GM04504 (cell line): Measurements from ENCODE around the gene SLC39A8.
A peak's percentile ranks its signal among the peaks of the same experiment; 100 is the strongest.
"Not testable (repeated sequence)": the region's sequence is repeated elsewhere in the genome, so short reads cannot be mapped to it uniquely, and the experiment has no call there.

Experiments
- DNase-seq: peaks from one replicate; pipeline ENCODE4 v3.0.0-alpha.2; 2012; ENCODE audit warnings: low read depth

SLC39A8 gene

DNA sequence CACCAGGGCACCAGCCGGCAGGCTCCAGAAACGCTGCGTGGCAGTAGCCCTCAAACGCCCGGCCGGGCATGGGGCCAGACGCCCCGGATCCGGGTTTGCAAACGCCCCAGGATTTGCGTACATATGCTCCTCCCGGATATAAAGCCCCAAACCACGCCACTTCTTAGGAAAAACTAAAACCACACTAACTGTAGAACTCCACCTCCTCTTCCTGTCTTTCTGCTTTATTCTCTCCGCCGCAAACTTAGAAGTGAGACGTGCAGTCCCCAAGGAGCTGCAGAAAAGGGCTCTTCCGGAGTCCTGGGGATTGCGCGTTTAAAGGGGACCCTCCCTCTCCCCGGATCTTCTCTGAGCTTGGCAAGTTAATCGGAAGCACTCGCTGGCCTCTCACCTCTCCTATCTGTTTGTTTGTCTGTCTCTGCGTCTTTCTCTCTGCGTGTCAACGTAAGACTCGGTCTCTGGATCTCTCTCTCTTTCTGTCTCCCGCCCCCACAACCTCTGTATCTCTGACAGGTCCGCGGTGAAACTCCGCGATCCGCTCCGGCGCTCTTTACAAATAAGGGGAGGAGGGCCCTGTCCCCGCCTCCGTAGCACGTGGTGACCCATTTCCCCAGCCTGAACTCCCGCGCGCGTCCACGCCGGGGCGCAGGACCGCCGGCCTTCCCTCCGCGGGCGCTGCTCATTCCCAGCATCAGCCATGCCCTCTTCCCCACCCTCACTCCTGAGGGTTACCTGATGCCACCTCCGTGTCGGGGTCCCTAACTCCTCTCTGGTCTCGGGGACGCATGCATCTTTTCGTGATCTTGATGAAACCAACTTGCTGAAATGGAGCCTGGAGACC lies at the start of gene SLC39A8:
Gene SLC39A8 (minus strand): TSS at position 529 of the 841 bp plus-strand sequence. CDS start 820 bp downstream, outside the sequence.
- peak; percentile 35 for DNase-seq

GRCh38 chr4:102392033-102392744 lies 46.9 kb upstream of the SLC39A8 start:
- DNase-seq = no peak

GRCh38 chr4:102390438-102390837 lies 45.2 kb upstream of the SLC39A8 start:
- peak; percentile 3 for DNase-seq

DNA sequence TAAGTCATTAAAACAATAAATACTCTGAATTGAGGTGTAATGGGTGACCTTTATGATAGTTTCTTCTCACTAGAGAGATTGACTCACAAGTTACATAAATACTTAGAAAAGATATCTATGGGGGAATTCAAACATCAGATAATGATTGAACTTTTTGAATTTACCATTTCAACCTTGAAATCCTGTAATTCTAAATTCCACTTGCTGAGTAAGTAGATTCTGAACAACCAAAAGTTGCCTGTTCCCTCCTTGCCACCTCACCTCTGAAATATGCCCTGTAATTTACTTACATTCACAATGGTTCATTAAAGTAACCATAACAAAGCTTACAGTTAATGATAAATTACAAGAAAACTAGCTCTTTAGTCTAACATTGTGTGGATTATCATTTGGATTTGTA lies 43.3 kb upstream of the SLC39A8 start:
- no peak for DNase-seq

DNA sequence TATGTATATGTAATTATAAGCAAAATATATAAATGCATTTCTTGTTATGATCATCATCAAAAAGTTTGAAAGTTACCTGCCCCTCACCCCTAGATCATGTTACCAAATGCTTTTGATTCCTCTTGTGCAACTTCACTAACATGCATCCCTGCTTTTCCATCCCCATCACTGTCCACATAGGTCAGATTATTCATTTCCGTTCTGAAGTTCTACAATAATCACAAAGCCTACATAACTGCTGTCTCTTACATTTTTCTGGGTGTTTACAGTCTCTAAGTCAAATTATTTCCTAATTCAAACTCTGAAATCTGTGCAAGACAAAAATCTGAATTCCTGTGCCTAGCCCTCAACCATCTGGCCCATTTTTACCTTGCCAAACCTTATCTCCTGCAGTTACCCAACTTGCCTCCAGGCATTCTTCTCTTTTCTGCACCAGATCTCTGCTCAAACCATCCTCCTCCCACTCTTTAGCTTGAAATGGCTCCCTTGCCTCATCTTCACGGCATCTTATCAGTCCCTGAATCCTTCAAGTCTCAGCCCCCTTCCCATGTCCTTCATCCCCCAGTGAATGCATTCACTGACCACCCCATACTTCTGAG lies 42.4 kb upstream of the SLC39A8 start:
- no peak for DNase-seq

- DNase-seq = no peak
Measured at GRCh38 chr4:102386966-102387365, 41.7 kb upstream of the SLC39A8 start.

GRCh38 chr4:102380253-102380652 lies 35.0 kb upstream of the SLC39A8 start:
- DNase-seq = not testable (repeated sequence)

DNA sequence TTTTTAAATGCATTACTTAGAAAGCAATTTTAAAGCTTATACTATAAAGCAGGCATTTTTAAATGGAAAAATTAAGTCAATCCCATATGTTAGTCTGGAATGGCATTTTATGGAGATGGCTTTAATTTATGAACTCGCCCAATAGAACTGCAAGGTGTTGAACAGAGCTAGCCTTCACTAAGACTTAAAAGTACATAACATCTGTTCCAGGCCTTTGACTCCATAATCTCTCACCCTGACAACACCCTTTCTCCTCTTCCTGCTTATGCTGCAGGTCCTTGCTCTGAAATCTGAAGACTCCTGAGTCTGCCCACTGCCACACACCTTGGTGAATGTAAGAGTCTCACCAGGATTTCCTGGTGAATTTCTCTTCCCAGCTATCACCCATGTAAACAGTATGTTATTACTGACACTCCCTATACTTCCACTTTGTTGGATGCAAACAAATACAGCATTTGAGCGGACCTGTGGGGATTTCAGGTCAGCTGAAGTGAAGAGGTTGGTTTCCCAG lies 17.7 kb upstream of the SLC39A8 start:
- DNase-seq = no peak

- DNase-seq = no peak
Measured at GRCh38 chr4:102358128-102358527, 12.8 kb upstream of the SLC39A8 start.

- not testable (repeated sequence) for DNase-seq
Measured at GRCh38 chr4:102357637-102358036, 12.4 kb upstream of the SLC39A8 start.

GRCh38 chr4:102356562-102357202 lies 11.4 kb upstream of the SLC39A8 start:
- DNase-seq = no peak

DNA sequence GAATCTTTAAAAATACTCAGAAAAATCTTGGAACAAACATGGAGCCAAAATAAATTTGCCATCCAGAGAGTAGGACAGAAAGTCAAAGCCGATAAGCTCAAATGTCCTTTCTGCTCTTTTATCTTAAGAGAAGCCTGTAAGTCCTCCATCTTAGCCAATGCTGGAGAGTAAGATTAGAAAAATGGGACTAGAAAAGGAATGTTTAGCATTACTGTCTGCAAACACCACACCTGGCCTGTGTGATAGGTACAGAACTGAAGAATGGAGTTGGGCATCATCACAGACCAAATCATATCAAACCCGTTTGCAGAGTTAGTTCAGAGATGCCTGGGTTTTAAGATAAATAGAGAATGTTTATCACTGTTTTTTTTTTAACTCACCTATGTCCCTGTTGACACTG lies 10.5 kb upstream of the SLC39A8 start:
- no peak for DNase-seq

DNA sequence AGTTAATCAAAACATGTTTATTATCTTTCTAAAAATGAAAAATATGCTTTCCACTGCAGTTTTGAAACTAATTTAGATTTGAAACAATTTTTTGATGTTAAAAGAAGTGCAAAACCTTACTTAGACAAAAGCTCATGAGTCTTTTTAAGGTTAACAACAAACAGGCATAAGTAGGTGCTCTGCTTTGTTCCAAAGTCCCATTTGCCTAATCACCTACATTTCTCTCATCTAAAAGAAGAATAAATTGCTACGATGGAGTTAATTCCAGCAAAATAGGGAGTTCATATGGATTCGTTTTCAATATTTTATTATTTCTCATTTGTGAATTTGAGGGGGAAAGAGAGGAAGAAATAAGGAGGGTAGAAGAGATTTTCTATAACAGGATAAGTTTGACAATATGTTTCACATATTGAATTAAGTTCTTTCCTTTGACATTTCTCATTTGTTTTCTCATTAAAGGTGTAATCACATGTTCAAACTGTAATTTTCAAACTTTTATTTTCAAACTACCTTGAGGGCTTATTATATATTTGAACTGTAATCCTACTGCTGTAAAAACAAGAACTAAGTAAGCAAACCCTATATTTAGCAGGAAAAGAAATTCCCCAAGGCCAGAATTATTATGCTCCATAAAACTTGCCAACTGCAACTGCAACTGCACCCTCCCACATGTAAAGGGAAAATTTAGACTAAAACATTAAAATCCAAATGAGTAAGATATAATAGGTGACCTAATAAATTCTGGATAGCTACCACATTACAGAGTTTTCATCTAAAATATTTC lies 9.6 kb upstream of the SLC39A8 start:
- DNase-seq = no peak

DNA sequence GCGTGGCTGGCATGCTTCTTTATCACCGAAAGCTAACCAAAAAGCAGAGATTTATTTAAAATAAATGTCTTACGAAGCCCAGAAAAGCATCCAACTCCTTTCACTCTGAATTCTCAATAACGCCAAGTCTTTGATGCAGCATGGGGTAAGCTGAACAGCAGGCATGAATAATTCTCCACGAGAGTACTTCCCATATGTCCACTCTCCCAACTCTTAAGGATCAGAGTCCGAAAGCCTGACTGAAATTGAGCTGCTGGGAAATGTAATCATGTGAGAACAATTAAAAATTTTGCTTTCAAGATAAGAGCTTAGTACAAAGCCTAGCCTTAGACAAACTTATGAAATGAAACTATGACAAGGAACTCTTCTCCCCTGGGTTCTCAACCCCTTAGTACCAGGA lies 7.5 kb upstream of the SLC39A8 start:
- DNase-seq = no peak

DNA sequence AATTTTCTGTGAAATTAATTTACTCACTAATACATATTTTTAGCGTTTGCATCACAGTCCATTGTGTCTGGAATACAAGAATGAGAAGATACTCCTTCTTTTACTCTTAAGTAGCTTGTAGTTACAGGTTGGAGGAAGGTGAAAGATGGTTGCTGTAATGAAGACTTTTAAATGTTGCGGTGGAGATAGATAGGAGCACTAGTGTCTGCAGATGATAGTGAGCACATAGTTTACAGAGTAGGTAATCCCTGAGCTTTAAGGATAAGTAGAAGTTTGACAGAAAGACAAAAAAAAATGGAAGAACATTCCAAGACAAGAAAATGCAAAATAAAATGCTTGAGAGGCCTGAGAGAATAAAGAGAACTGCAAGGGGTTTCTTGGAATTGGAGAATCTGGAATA lies 5.4 kb upstream of the SLC39A8 start:
- no peak for DNase-seq

DNA sequence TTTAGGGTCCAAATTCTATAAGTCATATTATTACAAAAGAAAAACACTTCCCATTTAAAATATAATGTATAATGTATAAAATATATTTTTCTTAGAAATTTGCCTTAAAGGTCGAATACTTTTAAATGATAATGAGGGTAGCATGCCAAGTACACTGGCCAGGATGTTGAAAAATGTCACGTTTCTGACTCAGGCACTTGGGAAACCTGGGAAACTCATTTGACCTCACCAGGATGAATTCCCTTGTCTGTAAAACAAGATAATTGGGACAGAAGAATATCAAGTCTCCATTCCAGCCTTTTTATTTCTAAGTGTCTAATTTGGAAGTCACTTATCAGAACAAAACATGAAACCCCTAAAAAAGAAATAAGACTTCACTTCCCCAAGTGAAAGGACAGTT lies 3.4 kb upstream of the SLC39A8 start:
- no peak for DNase-seq

DNA sequence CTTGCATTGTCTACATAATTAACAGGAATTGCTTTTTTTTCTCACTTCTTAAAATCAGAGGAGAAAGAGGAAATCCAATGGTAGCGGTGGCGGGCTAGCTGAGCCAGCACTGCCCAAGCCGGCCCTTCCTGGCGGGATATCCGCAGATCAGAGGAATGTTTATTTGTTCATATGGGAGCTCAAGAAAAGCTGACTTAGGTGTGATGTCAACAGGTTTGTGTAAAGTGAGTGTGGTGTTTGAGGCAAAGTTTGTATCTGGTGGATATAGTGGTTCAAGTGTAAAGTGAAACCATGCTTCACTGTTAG lies 466 bp upstream of the SLC39A8 start:
- DNase-seq = no peak

GRCh38 chr4:102344520-102344953 lies 745 bp downstream of the SLC39A8 start:
- peak; percentile 8 for DNase-seq

DNA sequence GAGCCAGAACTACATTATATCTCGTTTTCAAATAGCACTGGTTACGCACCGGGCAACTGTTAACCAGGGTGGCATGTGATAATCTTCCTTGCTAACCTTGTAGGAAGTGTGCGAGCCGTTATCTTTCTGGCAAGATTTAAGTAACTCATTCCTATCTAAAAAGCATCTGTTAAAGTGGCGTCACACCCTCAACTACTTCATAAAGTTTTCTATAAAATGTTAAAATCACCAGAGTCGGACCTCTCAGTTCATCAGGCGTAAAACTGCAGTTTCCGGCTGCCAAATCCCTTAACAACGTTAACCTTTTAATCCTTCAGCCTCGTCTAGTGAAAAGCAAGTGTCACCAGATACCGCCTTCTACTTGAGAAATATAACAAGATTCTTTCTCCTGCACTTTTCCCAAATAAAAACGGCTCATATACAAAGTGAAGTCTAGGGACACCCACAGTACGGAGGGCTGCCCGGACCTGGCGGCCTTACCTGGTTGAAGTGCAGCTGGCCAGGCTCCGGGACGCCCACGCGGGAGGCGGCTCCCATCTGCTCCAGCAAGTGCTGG lies 1.2 kb downstream of the SLC39A8 start:
- DNase-seq = no peak

GRCh38 chr4:102342404-102343074 lies 2.7 kb downstream of the SLC39A8 start:
- no peak for DNase-seq

- DNase-seq = no peak
Measured at GRCh38 chr4:102341201-102341600, 4.1 kb downstream of the SLC39A8 start.
